ENCODE measurements around the gene AP5S1.
A peak's percentile ranks its signal among the peaks of the same experiment; 100 is the strongest.

AP5S1 gene

GRCh38 chr20:3820048-3820900 is at the start of gene AP5S1:
Gene AP5S1 (plus strand): TSS chr20:3820547. CDS start chr20:3822118, 1,571 bp downstream.
- no peaks in the 10 kb centered on the region for H3K9me3 ChIP-seq (ENCODE audit: insufficient read depth, low read depth, low read length)
- peak within 1 kb of the TSS; percentile 93 for H2AFZ ChIP-seq (ENCODE audit: low read length)
- H4K20me1 ChIP-seq (ENCODE audit: insufficient read depth, low read length, poor library complexity, severe bottlenecking) = no peaks in the 10 kb centered on the region
- H3K4me2 ChIP-seq (ENCODE audit: low read depth, low read length, poor library complexity, severe bottlenecking) = peak within 1 kb of the TSS; percentile 94
- TF ChIP-seq CTCF (conservative IDR thresholded peaks at IDR 0.05; ENCODE audit: low read length) (peak; percentile 87), EZH2phosphoT487 (IDR thresholded peaks at IDR 0.05; ENCODE audit: borderline replicate concordance) (no peak)
- no peaks in the 10 kb centered on the region for H3K9me2 ChIP-seq (replicated peaks; ENCODE audit: low read depth, low read length)
- peaks cover 15% of the 10 kb centered on the region for H3K79me2 ChIP-seq (ENCODE audit: insufficient read depth, low read length)
- H3K27me3 ChIP-seq (ENCODE audit: insufficient read depth, low read length, poor library complexity, severe bottlenecking) = no peaks in the 10 kb centered on the region
- H3F3A ChIP-seq (ENCODE audit: low read depth) = no peaks in the 10 kb centered on the region
- peak within 1 kb of the TSS; percentile 92 for H3K4me3 ChIP-seq (ENCODE audit: low read length, poor library complexity, severe bottlenecking)
- H3K36me3 ChIP-seq (ENCODE audit: insufficient read depth, low read length) = no peaks in the 10 kb centered on the region
- peaks cover 43% of the 10 kb centered on the region for H3K4me1 ChIP-seq (ENCODE audit: insufficient read depth, low read length, poor library complexity, severe bottlenecking)
- peak within 1 kb of the TSS; percentile 95 for H3K9ac ChIP-seq (ENCODE audit: low read depth, low read length, poor library complexity, severe bottlenecking)

GRCh38 chr20:3771552-3772058 is 48.7 kb upstream of the AP5S1 start:
- no peaks in the 10 kb centered on the region for H3K27me3 ChIP-seq (ENCODE audit: insufficient read depth, low read length, poor library complexity, severe bottlenecking)
- no peaks in the 10 kb centered on the region for H3F3A ChIP-seq (ENCODE audit: low read depth)
- no peaks in the 10 kb centered on the region for H3K9me3 ChIP-seq (ENCODE audit: insufficient read depth, low read depth, low read length)

GRCh38 chr20:3775457-3776108 is 44.8 kb upstream of the AP5S1 start:
- H3K4me2 ChIP-seq (ENCODE audit: low read depth, low read length, poor library complexity, severe bottlenecking) = no peak overlapping the region
- no peak overlapping the region for H3K4me3 ChIP-seq (ENCODE audit: low read length, poor library complexity, severe bottlenecking)
- no peak overlapping the region for H2AFZ ChIP-seq (ENCODE audit: low read length)
- no peak overlapping the region for H3K9ac ChIP-seq (ENCODE audit: low read depth, low read length, poor library complexity, severe bottlenecking)
- no peaks in the 10 kb centered on the region for H3F3A ChIP-seq (ENCODE audit: low read depth)
- H3K9me3 ChIP-seq (ENCODE audit: insufficient read depth, low read depth, low read length) = no peaks in the 10 kb centered on the region
- no peaks in the 10 kb centered on the region for H3K36me3 ChIP-seq (ENCODE audit: insufficient read depth, low read length)
- no peaks in the 10 kb centered on the region for H3K9me2 ChIP-seq (replicated peaks; ENCODE audit: low read depth, low read length)
- TF ChIP-seq CTCF (conservative IDR thresholded peaks at IDR 0.05; ENCODE audit: low read length) (no peak), EZH2phosphoT487 (IDR thresholded peaks at IDR 0.05; ENCODE audit: borderline replicate concordance) (no peak)
- H3K79me2 ChIP-seq (ENCODE audit: insufficient read depth, low read length) = no peaks in the 10 kb centered on the region
- no peaks in the 10 kb centered on the region for H3K27me3 ChIP-seq (ENCODE audit: insufficient read depth, low read length, poor library complexity, severe bottlenecking)
- no peaks in the 10 kb centered on the region for H4K20me1 ChIP-seq (ENCODE audit: insufficient read depth, low read length, poor library complexity, severe bottlenecking)
- H3K4me1 ChIP-seq (ENCODE audit: insufficient read depth, low read length, poor library complexity, severe bottlenecking) = no peaks in the 10 kb centered on the region

More at GRCh38 chr20:3771552-3772058, 48.7 kb upstream of the AP5S1 start:
- no peaks in the 10 kb centered on the region for H3K9me2 ChIP-seq (replicated peaks; ENCODE audit: low read depth, low read length)
- H3K4me1 ChIP-seq (ENCODE audit: insufficient read depth, low read length, poor library complexity, severe bottlenecking) = peaks cover 21% of the 10 kb centered on the region
- H3K9ac ChIP-seq (ENCODE audit: low read depth, low read length, poor library complexity, severe bottlenecking) = no peak overlapping the region
- TF ChIP-seq EZH2phosphoT487 (IDR thresholded peaks at IDR 0.05; ENCODE audit: borderline replicate concordance) = no peak
- TF ChIP-seq CTCF (conservative IDR thresholded peaks at IDR 0.05; ENCODE audit: low read length) = no peak
- H3K79me2 ChIP-seq (ENCODE audit: insufficient read depth, low read length) = peaks cover 9% of the 10 kb centered on the region; the same call in 1 of the 2 replicates
- no peaks in the 10 kb centered on the region for H4K20me1 ChIP-seq (ENCODE audit: insufficient read depth, low read length, poor library complexity, severe bottlenecking)
- H3K36me3 ChIP-seq (ENCODE audit: insufficient read depth, low read length) = no peaks in the 10 kb centered on the region
- H3K4me2 ChIP-seq (ENCODE audit: low read depth, low read length, poor library complexity, severe bottlenecking) = no peak overlapping the region
- no peak overlapping the region for H3K4me3 ChIP-seq (ENCODE audit: low read length, poor library complexity, severe bottlenecking)
- no peak overlapping the region for H2AFZ ChIP-seq (ENCODE audit: low read length)
